ENCODE measurements around the gene PELI3.
A peak's percentile ranks its signal among the peaks of the same experiment; 100 is the strongest.

Gene PELI3

GRCh38 chr11:66475349-66476172, 8.9 kb downstream of the PELI3 start:
- DNase-seq = no peak

- no peak for DNase-seq
Measured at GRCh38 chr11:66476173-66476840, 9.6 kb downstream of the PELI3 start.

GRCh38 chr11:66476841-66477251, 10.1 kb downstream of the PELI3 start:
- no peak for DNase-seq

- no peak for DNase-seq
Measured at GRCh38 chr11:66477263-66478201, 10.8 kb downstream of the PELI3 start.

- DNase-seq = peak; percentile 61
Measured at GRCh38 chr11:66478729-66479393, 12.2 kb downstream of the PELI3 start.

GRCh38 chr11:66479394-66480116, 12.8 kb downstream of the PELI3 start:
- DNase-seq = peak; percentile 94

- peak; percentile 99 for DNase-seq
Measured at GRCh38 chr11:66480117-66480938, 13.6 kb downstream of the PELI3 start, which contains the start of gene DPP3. DPP3 (plus strand) TSS chr11:66480434; CDS start chr11:66482201, 1,767 bp downstream.

- no peak for DNase-seq
Measured at GRCh38 chr11:66484806-66485380, 18.2 kb downstream of the PELI3 start.

- peak; percentile 71 for DNase-seq
Measured at GRCh38 chr11:66488957-66489356, 22.3 kb downstream of the PELI3 start.

- peak; percentile 98 for DNase-seq
Measured at GRCh38 chr11:66489636-66490035, 22.9 kb downstream of the PELI3 start.

- DNase-seq = no peak
Measured at GRCh38 chr11:66491315-66491935, 24.7 kb downstream of the PELI3 start.

- DNase-seq = no peak
Measured at GRCh38 chr11:66492161-66492865, 25.6 kb downstream of the PELI3 start.

GRCh38 chr11:66493130-66493529, 26.4 kb downstream of the PELI3 start:
- no peak for DNase-seq

- DNase-seq = no peak
Measured at GRCh38 chr11:66494458-66494857, 27.8 kb downstream of the PELI3 start.

GRCh38 chr11:66494935-66495334, 28.2 kb downstream of the PELI3 start:
- DNase-seq = no peak

GRCh38 chr11:66495401-66495854, 28.7 kb downstream of the PELI3 start:
- no peak for DNase-seq

GRCh38 chr11:66497206-66497605, 30.5 kb downstream of the PELI3 start:
- no peak for DNase-seq

- DNase-seq = no peak
Measured at GRCh38 chr11:66498506-66498905, 31.8 kb downstream of the PELI3 start.

- DNase-seq = no peak
Measured at GRCh38 chr11:66505276-66505816, 38.6 kb downstream of the PELI3 start.

Measured in NCI-H69 (cell line).